Aorta (tissue), 4 donors: ENCODE measurements around the gene NGB. TPM values are rescaled to one million over a fixed set of nuclear protein-coding genes. Genes with fewer than 3 reads are reported as not detected.

Experiments
- microRNA-seq, 2 donors: library from miRNA; unstranded; fragments of <30 nt; microRNA quantifications; one replicate each; pipeline ENCODE4 v1.2.0, GENCODE V29; 2020
- polyA plus RNA-seq, 2 donors: library from polyadenylated mRNA; stranded (reverse); fragments of 200-250 nt; gene quantifications; one replicate each; pipeline ENCODE4 v1.2.3, GENCODE V29; 2013
- total RNA-seq, 2 donors: library from RNA; stranded (reverse); fragmentation: NEBNext Ultra II Directional; extraction: Animal tissue kit (Norgen Biotek cat#: 25700); gene quantifications; one replicate each; pipeline ENCODE4 v1.2.1, GENCODE V29; 2021
- donor health status: healthy with polysubstance abuse.
- donor health status: Bipolar disorder and iron deficiency.
- donor health status: DM: no; HTN: no; CAD: no.
- donor health status: DM: yes; HTN: yes; CAD: no.

NGB gene
- total and polyA plus RNA-seq, 4 donors = not detected

Small RNA genes lying within 50 kb of the gene (microRNA-seq; reads per million reads assigned to microRNA genes)
- gene MIR1260A = 0 reads per million in 2 donors

Other genes starting within 250 kb of the NGB start
- gene IRF2BPL, start 242.5 kb downstream of the NGB start, total RNA-seq = 10 to 100 TPM; 34.7 to 59.6 TPM
- 10 to 100 TPM in 1 of 2 donors, 1 to 10 TPM in 1; 3.4 to 13.0 TPM for gene IRF2BPL, start 242.5 kb downstream of the NGB start, polyA plus RNA-seq
- gene CIPC, start 172.9 kb downstream of the NGB start, total RNA-seq = 10 to 100 TPM; 23.1 to 24.4 TPM
- 10 to 100 TPM in 1 of 2 donors, 1 to 10 TPM in 1; 8.1 to 11.0 TPM for gene CIPC, start 172.9 kb downstream of the NGB start, polyA plus RNA-seq
- gene ZDHHC22, start 129.4 kb downstream of the NGB start, total RNA-seq = not detected
- gene ZDHHC22, start 129.4 kb downstream of the NGB start, polyA plus RNA-seq = not detected
- gene TMEM63C, start 89.4 kb downstream of the NGB start, total RNA-seq = under 1 TPM; 0.06 to 0.26 TPM
- gene TMEM63C, start 89.4 kb downstream of the NGB start, polyA plus RNA-seq = under 1 TPM in 1 of 2 donors, not detected in 1; 0.13 TPM
- 10 to 100 TPM; 15.6 to 23.4 TPM for gene POMT2, start 49.7 kb upstream of the NGB start, total RNA-seq
- gene POMT2, start 49.7 kb upstream of the NGB start, polyA plus RNA-seq = 10 to 100 TPM in 1 of 2 donors, 1 to 10 TPM in 1; 3.1 to 20.3 TPM
- 1 to 10 TPM; 5.8 to 8.6 TPM for gene GSTZ1, start 49.8 kb upstream of the NGB start, total RNA-seq
- gene GSTZ1, start 49.8 kb upstream of the NGB start, polyA plus RNA-seq = 10 to 100 TPM in 1 of 2 donors, 1 to 10 TPM in 1; 9.9 to 17.2 TPM
- 1 to 10 TPM; 8.0 to 9.4 TPM for gene TMED8, start 105.9 kb upstream of the NGB start, total RNA-seq
- 1 to 10 TPM; 2.5 to 4.0 TPM for gene TMED8, start 105.9 kb upstream of the NGB start, polyA plus RNA-seq
- under 1 TPM; 0.42 to 0.71 TPM for gene SAMD15, start 106.2 kb upstream of the NGB start, total RNA-seq
- 1 to 10 TPM in 1 of 2 donors, under 1 TPM in 1; 0.36 to 7.4 TPM for gene SAMD15, start 106.2 kb upstream of the NGB start, polyA plus RNA-seq
- gene NOXRED1, start 152.3 kb upstream of the NGB start, total RNA-seq = 1 to 10 TPM in 1 of 2 donors, under 1 TPM in 1; 0.32 to 1.0 TPM
- gene NOXRED1, start 152.3 kb upstream of the NGB start, polyA plus RNA-seq = under 1 TPM in 1 of 2 donors, not detected in 1; 0.13 TPM
- 10 to 100 TPM; 13.4 to 17.0 TPM for gene VIPAS39, start 186.4 kb upstream of the NGB start, total RNA-seq
- 10 to 100 TPM in 1 of 2 donors, 1 to 10 TPM in 1; 6.1 to 17.3 TPM for gene VIPAS39, start 186.4 kb upstream of the NGB start, polyA plus RNA-seq
- 100 to 1,000 TPM in 1 of 2 donors, 10 to 100 TPM in 1; 66.5 to 110 TPM for gene AHSA1, start 186.9 kb upstream of the NGB start, total RNA-seq
- 10 to 100 TPM; 77.2 to 93.7 TPM for gene AHSA1, start 186.9 kb upstream of the NGB start, polyA plus RNA-seq
- under 1 TPM in 1 of 2 donors, not detected in 1; 0.39 TPM for gene ISM2, start 227.6 kb upstream of the NGB start, total RNA-seq
- gene ISM2, start 227.6 kb upstream of the NGB start, polyA plus RNA-seq = not detected